ENCODE data around the gene MRTFA. TPM values are rescaled to one million over a fixed set of nuclear protein-coding genes. Genes with fewer than 3 reads are reported as not detected.

Gene MRTFA
- total RNA-seq, 1 experiment from 2014 or later: 52.7 TPM

- Mint-ChIP-seq H3K4me1 (ENCODE audit: insufficient read depth, unreplicated experiment) (peaks cover 23% of the 10 kb centered on the region), H3K27me3 (ENCODE audit: insufficient read depth, unreplicated experiment) (no peaks in the 10 kb centered on the region), H3K36me3 (ENCODE audit: insufficient read depth, unreplicated experiment) (peaks cover 74% of the 10 kb centered on the region), H3K27ac (ENCODE audit: low read depth, unreplicated experiment) (no peak overlapping the region), H3K4me3 (ENCODE audit: unreplicated experiment) (no peak overlapping the region), H3K9me3 (ENCODE audit: unreplicated experiment) (no peaks in the 10 kb centered on the region)
- BruUV-seq (replicated peaks): no TSS peak
- CTCF ChIA-PET: interaction anchor here (1.2 kb wide), 1 partner anchor 20 kb away, joined by 5 read pairs; no protein-coding TSS in a partner anchor
- intact Hi-C loops (cut with micrococcal nuclease): no loop called here
- POLR2A ChIA-PET: interaction anchor here (0.7 to 1.8 kb wide), 4 partner anchors 9 to 1943 kb away, joined by 3 to 6 read pairs (median 4); no protein-coding TSS in a partner anchor
- no peak for TF ChIP-seq CTCF (IDR thresholded peaks at IDR 0.05; ENCODE audit: unreplicated experiment)
- no peak for DNase-seq (ENCODE audit: unreplicated experiment)
Observed at GRCh38 chr22:40416267-40416570, 220.3 kb downstream of the MRTFA start.

- POLR2A ChIA-PET: interaction anchor here (0.5 to 1.8 kb wide), 6 partner anchors 10 to 1943 kb away, joined by 3 to 6 read pairs (median 3); no protein-coding TSS in a partner anchor
- CTCF ChIA-PET: interaction anchor here (0.7 to 1.2 kb wide), 2 partner anchors 14 to 21 kb away, joined by 3 to 5 read pairs; no protein-coding TSS in a partner anchor
Observed at GRCh38 chr22:40415531-40416266, 220.8 kb downstream of the MRTFA start.

GRCh38 chr22:40414838-40415505, 221.5 kb downstream of the MRTFA start:
- DNase-seq (ENCODE audit: unreplicated experiment): no peak

More at GRCh38 chr22:40415531-40416266, 220.8 kb downstream of the MRTFA start:
- H3K4me3 Mint-ChIP-seq (ENCODE audit: unreplicated experiment): no peak overlapping the region
- peaks cover 75% of the 10 kb centered on the region for H3K36me3 Mint-ChIP-seq (ENCODE audit: insufficient read depth, unreplicated experiment)
- H3K4me1 Mint-ChIP-seq (ENCODE audit: insufficient read depth, unreplicated experiment): peaks cover 23% of the 10 kb centered on the region
- no peaks in the 10 kb centered on the region for H3K9me3 Mint-ChIP-seq (ENCODE audit: unreplicated experiment)
- BruUV-seq (replicated peaks): no TSS peak
- no peak for TF ChIP-seq CTCF (IDR thresholded peaks at IDR 0.05; ENCODE audit: unreplicated experiment)
- intact Hi-C loops (cut with micrococcal nuclease): no loop called here
- no peak for DNase-seq (ENCODE audit: unreplicated experiment)
- H3K27ac Mint-ChIP-seq (ENCODE audit: low read depth, unreplicated experiment): peak overlapping the region; percentile 65
- no peaks in the 10 kb centered on the region for H3K27me3 Mint-ChIP-seq (ENCODE audit: insufficient read depth, unreplicated experiment)

More at GRCh38 chr22:40414838-40415505, 221.5 kb downstream of the MRTFA start:
- peak overlapping the region; percentile 65 for H3K27ac Mint-ChIP-seq (ENCODE audit: low read depth, unreplicated experiment)
- ChIA-PET POLR2A (interaction anchor here (0.5 to 1.8 kb wide), 4 partner anchors 10 to 236 kb away, joined by 3 to 6 read pairs (median 3); no protein-coding TSS in a partner anchor), CTCF (interaction anchor here (0.7 to 1.2 kb wide), 2 partner anchors 13 to 22 kb away, joined by 3 to 5 read pairs; no protein-coding TSS in a partner anchor)
- H3K4me3 Mint-ChIP-seq (ENCODE audit: unreplicated experiment): no peak overlapping the region
- no peak for TF ChIP-seq CTCF (IDR thresholded peaks at IDR 0.05; ENCODE audit: unreplicated experiment)
- H3K36me3 Mint-ChIP-seq (ENCODE audit: insufficient read depth, unreplicated experiment): peaks cover 82% of the 10 kb centered on the region
- BruUV-seq (replicated peaks): no TSS peak
- H3K4me1 Mint-ChIP-seq (ENCODE audit: insufficient read depth, unreplicated experiment): peaks cover 28% of the 10 kb centered on the region
- H3K9me3 Mint-ChIP-seq (ENCODE audit: unreplicated experiment): no peaks in the 10 kb centered on the region
- no peaks in the 10 kb centered on the region for H3K27me3 Mint-ChIP-seq (ENCODE audit: insufficient read depth, unreplicated experiment)
- intact Hi-C loops (cut with micrococcal nuclease): no loop called here
